Psoas muscle (tissue), 8 donors: ENCODE data around the gene PRDM7. TPM values are rescaled to one million over a fixed set of nuclear protein-coding genes. Genes with fewer than 3 reads are reported as not detected.
A peak's percentile ranks its signal among the peaks of the same experiment; 100 is the strongest.
"Not testable (repeated sequence)": the region's sequence is repeated elsewhere in the genome, so short reads cannot be mapped to it uniquely, and the experiment has no call there.

ENCODE experiments used
- ATAC-seq, 4 donors: fragments of 200-7000 bp; cut with Tn5 transposase; one replicate each; pipeline ENCODE4 v1.9.1; 2020; ENCODE audit warnings: moderate library complexity in 3 of 4, mild to moderate bottlenecking in 2 of 4
- DNase-seq, 2 donors: peaks; one replicate each; pipeline ENCODE4 v3.0.0-alpha.2; 2020
- H3K27ac ChIP-seq: fragments of 200-600 bp; one replicate; pipeline ENCODE4 v1.8.0; 2022
- H3K27me3 ChIP-seq, 3 donors: fragments of 200-600 bp in 1 of 3; one replicate each; pipeline versions ENCODE4 v1.6.1 to v1.8.0; 2013 to 2022; ENCODE audit warnings: low read length in 2 of 3, mild to moderate bottlenecking in 2 of 3, moderate library complexity in 1 of 3; ENCODE audit not compliant: insufficient read depth in 3 of 3
- H3K36me3 ChIP-seq, 2 donors: fragments of 200-600 bp in 1 of 2; one replicate each; pipeline versions ENCODE4 v1.6.1 to v1.8.0; 2013 to 2022; ENCODE audit warnings: low read depth in 1 of 2, mild to moderate bottlenecking in 1 of 2, moderate library complexity in 1 of 2; ENCODE audit not compliant: insufficient read depth in 1 of 2
- H3K4me1 ChIP-seq: fragments of 200-600 bp; one replicate; pipeline ENCODE4 v1.8.0; 2022
- H3K4me3 ChIP-seq: fragments of 200-600 bp; one replicate; pipeline ENCODE4 v1.8.0; 2022; ENCODE audit warnings: mild to moderate bottlenecking
- H3K9me3 ChIP-seq: fragments of 200-600 bp; one replicate; pipeline ENCODE4 v1.8.0; 2022
- WGBS, 3 donors: extraction: QIAGEN DNeasy Blood & Tissue Kit; methylation state at CpG; one replicate each; pipeline versions ENCODE4 v1.1.6 to v1.1.7; 2013; 5-methylcytosine and 5-hydroxymethylcytosine counted together
- intact Hi-C, 2 donors: fragments of 100-400 bp; cut with DNase I; formaldehyde crosslinking; loops; one replicate each; pipeline versions ENCODE4 v1.11.0 to v1.14.2; 2022
- long read RNA-seq, 2 donors: library from polyadenylated mRNA; unstranded; transcript quantifications; one replicate each; pipeline ENCODE4 v2.0.0, GENCODE V29; 2021
- polyA plus RNA-seq, 3 donors: library from polyadenylated mRNA; stranded (reverse); fragments of 200-250 nt; gene quantifications; one replicate each; pipeline ENCODE4 v1.2.3, GENCODE V29; 2013
- total RNA-seq, 4 donors: library from RNA; stranded (reverse); fragmentation: NEBNext Ultra II Directional in 2 of 4; extraction: Animal tissue kit (Norgen Biotek cat#: 25700) in 2 of 4; gene quantifications; one replicate each; pipeline versions ENCODE4 v1.2.1 to v1.2.4, GENCODE V29; 2021 to 2023
- TF ChIP-seq, protein P1 (sequence below): fragments of 200-600 bp; IDR thresholded peaks from one replicate; pipeline ENCODE4 v1.8.0; 2022; ENCODE audit warnings: antibody characterized with exemption
- donor health status: healthy with polysubstance abuse.
- donor health status: DM: no; HTN: no; CAD: no; lungs with moderate emphysema.
- donor health status: Bipolar disorder and iron deficiency.
- donor health status: healthy.
- donor health status: DM: yes; HTN: yes; CAD: no.
- donor health status: DM: no; HTN: no; CAD: no.
- donor health status: DM: no; HTN: no; CAD: no.
- donor health status: DM: yes; HTN: yes; CAD: no.

PRDM7 gene
- total RNA-seq, result not detected
- not detected for polyA plus RNA-seq
- long read RNA-seq, donor 1, result 0 reads
- long read RNA-seq, donor 2, result 0 reads

DNA sequence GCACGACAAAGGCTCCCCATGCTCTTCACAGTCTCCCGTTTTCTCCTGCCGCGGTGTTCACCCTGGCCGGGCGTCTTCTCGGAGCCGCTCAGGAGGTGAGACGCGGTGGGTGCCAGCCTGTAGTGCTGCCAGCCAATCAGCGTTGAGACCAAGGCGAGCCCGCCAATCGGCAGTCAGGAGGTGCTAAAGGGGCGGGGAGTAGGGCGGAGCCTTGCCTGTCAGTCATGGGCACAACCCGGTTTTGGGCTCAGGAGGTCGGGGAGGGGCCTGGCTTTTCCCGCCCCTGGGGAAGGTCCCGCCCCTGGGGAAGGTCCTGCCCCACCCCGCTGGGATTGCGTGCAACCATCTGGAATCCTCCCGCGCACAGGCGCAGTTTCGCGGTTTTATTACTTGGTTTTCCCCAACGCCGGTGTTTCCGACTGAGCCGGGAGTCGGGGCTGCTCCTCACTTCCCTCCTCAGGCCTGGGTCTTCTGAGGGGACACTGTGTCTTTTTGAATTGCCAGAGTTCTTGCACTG is at the start of gene PRDM7:
Gene PRDM7, minus strand, starts transcription at position 92 of the 517 bp plus-strand sequence. CDS start 1,421 bp downstream, outside the sequence.
- no peaks in the 10 kb centered on the region for H3K36me3 ChIP-seq
- peak; percentile 97 to 100 (median 99) for ATAC-seq
- H3K27me3 ChIP-seq, result peaks cover 0 to 10% (median 0%) of the 10 kb centered on the region in 3 donors
- TF ChIP-seq, protein P1, sequence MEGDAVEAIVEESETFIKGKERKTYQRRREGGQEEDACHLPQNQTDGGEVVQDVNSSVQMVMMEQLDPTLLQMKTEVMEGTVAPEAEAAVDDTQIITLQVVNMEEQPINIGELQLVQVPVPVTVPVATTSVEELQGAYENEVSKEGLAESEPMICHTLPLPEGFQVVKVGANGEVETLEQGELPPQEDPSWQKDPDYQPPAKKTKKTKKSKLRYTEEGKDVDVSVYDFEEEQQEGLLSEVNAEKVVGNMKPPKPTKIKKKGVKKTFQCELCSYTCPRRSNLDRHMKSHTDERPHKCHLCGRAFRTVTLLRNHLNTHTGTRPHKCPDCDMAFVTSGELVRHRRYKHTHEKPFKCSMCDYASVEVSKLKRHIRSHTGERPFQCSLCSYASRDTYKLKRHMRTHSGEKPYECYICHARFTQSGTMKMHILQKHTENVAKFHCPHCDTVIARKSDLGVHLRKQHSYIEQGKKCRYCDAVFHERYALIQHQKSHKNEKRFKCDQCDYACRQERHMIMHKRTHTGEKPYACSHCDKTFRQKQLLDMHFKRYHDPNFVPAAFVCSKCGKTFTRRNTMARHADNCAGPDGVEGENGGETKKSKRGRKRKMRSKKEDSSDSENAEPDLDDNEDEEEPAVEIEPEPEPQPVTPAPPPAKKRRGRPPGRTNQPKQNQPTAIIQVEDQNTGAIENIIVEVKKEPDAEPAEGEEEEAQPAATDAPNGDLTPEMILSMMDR, result no peak
- intact Hi-C loops, result no loop called here
- 1 to 11% (median 6%) methylated on average over 32 of the region's 32 CpGs for WGBS, 3 donors
- no peak within 1 kb of the TSS for H3K27ac ChIP-seq
- peak within 1 kb of the TSS; percentile 61 for H3K4me3 ChIP-seq
- DNase-seq, result peak; percentile 91 to 98
- no peaks in the 10 kb centered on the region for H3K4me1 ChIP-seq
- no peaks in the 10 kb centered on the region for H3K9me3 ChIP-seq

DNA sequence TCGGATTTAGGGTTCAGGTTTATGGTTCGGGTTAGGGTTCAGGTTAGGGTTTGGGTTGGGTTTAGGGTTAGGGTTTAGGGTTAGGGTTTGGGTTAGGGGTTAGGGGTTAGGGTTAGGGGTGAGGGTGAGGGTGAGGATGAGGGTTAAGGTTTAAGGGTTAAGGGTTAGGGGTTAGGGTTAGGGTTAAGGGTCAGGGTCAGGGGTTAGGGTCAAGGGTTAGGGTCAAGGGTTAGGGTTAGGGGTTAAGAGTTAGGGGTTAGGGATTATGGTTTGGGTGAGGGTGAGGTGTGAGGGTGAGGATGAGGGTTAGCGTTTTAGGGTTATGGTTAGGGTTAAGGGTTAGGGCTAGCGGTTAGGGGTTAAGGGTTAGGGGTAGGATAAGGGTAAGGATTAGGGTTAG is 44.7 kb upstream of the PRDM7 start:
- H3K4me3 ChIP-seq, DNase-seq, H3K4me1 ChIP-seq, H3K36me3 ChIP-seq, H3K9me3 ChIP-seq, intact Hi-C loops, H3K27ac ChIP-seq, H3K27me3 ChIP-seq, ATAC-seq: not testable (repeated sequence)
- 100% methylated on average over 1 of the region's 4 CpGs; no CpG with 5 or more reads in 1 of the 3 donors for WGBS, 3 donors

DNA sequence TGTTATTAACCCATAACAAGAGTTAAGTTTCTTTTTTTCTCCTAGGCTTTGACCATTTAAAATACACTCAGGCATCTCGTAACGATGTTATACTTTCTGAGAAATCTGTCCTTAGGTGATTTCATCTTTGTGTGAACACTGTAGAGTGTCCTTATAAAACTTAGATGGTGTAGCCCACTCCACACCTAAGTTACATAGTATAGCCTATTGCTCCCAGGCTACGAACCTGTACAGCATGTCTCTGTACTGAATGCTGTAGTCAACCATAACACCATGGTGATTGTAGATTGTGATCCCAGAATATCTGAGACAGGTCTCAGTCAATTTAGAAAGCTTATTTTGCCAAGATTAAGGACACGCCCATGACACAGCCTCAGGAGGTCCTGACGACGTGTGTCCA is 30.5 kb upstream of the PRDM7 start:
- H3K27me3 ChIP-seq, H3K27ac ChIP-seq, ATAC-seq, intact Hi-C loops, DNase-seq, H3K9me3 ChIP-seq, H3K4me3 ChIP-seq, H3K36me3 ChIP-seq, H3K4me1 ChIP-seq: not testable (repeated sequence)
- 68 to 83% methylated on average over 1 to 2 of the region's 6 CpGs; no CpG with 5 or more reads in 1 of the 3 donors for WGBS, 3 donors

DNA sequence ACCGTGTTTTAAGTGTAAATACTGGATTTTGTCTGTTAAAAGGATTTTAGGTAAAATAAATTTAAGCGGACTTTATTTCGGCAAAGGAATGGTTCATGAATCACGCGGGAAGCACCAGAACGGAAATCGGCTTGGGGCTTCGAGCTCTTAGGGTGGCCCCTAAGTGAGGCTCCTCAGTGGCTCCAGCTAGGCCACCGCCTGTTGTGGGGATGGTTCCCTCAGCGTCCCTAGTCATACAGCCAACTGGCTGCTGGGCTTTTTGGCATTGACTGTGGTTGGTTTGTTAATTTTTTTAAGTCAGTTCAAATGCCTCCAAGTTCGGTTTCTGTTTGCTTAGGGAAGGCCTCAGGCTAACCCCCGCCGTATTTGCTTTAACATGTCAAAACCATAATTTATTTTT is 29.9 kb upstream of the PRDM7 start:
- H3K36me3 ChIP-seq, H3K27me3 ChIP-seq, H3K27ac ChIP-seq, H3K9me3 ChIP-seq, ATAC-seq, H3K4me3 ChIP-seq, DNase-seq, H3K4me1 ChIP-seq, intact Hi-C loops: not testable (repeated sequence)
- WGBS, 3 donors, result 89 to 94% (median 92%) methylated on average over 8 of the region's 13 CpGs

DNA sequence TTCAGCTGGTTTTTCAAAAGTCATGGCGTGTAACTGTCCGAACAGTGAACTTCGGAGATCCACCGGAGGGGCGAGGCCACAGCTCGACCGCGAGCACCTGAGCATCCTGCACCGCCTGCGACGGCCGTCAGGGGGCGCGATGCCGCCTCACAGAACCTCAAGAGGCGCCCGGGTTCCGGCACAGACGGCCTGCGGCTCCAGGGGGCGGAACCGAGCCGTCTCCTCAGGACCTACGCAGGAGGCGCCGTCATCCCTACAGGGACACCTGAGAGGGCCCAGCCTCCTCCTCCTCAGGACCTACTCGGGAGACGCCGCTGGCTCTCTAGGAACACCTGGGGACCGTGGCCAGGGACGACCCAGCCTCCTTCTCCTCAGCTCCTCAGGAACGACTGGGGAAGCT is 29.1 kb upstream of the PRDM7 start:
- ATAC-seq, H3K36me3 ChIP-seq, H3K4me1 ChIP-seq, H3K27ac ChIP-seq, H3K27me3 ChIP-seq, intact Hi-C loops, H3K9me3 ChIP-seq, H3K4me3 ChIP-seq: not testable (repeated sequence)
- WGBS, 3 donors, result 22 to 28% (median 24%) methylated on average over 19 to 31 of the region's 32 CpGs
- DNase-seq, result peak in 1 of 2 donors; percentile 16

DNA sequence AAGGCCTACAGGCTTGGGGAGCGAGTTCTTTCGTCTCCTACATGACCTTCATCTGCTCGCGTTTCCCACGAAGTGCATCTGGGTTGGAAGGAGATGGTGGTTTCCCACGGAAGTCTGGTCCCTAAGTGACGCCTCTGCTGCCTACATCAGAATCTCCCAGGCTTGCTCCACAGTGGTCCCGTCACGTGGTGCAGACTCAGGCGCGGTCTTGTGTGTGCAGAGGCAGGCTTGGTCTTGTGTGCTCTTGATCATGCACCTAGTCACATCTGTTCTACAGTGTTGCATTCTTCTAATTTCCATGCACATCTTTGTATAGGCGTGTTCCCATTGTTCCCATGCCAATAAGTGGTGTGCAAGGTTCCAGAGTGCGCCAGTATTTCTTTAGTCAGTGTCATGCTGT is 27.6 kb upstream of the PRDM7 start:
- ATAC-seq, H3K4me1 ChIP-seq, H3K9me3 ChIP-seq, H3K4me3 ChIP-seq, H3K27me3 ChIP-seq, intact Hi-C loops, H3K36me3 ChIP-seq, H3K27ac ChIP-seq, DNase-seq: not testable (repeated sequence)
- 76 to 83% (median 81%) methylated on average over 13 of the region's 13 CpGs for WGBS, 3 donors

DNA sequence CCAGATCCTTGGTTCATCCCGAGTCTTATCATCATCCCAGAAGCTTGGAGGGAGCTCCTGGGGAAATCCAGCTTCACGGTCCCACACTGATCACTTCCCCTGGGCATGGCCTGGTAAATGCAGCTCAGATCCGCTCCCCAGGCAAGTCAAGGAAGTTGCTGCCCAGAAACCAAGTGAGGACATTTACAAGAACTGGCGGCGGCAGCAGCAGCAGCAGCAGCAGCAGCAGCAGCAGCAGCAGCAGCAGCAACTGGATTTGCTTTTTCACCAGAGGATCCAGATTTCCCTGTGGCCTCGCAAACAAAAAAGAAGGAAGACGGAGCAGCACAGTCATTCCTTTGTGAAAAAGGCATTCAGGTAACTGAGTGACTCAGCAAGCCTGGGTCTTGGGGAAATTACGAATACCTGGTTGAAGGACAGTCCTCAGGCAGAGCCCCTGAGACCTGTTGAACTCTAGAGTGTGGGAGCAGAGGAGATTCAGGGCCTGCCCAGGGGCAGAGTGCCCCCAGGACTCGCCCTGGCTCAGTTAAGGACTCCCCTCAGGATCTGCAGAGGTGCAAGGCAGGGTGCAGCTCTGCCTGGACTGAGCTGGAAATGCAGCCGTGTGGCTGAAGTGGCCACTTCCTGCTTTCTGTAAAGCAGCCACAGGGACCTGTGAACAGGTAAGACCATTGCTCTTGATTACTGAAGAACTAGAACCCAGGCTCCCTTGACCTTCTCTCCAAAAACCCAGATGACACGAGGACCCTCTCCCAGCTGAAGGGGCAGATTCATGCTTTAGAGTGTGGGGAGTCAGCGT is 25.2 kb upstream of the PRDM7 start:
- H3K4me1 ChIP-seq, H3K9me3 ChIP-seq, H3K4me3 ChIP-seq, H3K27me3 ChIP-seq, H3K27ac ChIP-seq, ATAC-seq, intact Hi-C loops, H3K36me3 ChIP-seq, DNase-seq: not testable (repeated sequence)
- 68 to 73% (median 70%) methylated on average over 5 to 12 of the region's 12 CpGs for WGBS, 3 donors

DNA sequence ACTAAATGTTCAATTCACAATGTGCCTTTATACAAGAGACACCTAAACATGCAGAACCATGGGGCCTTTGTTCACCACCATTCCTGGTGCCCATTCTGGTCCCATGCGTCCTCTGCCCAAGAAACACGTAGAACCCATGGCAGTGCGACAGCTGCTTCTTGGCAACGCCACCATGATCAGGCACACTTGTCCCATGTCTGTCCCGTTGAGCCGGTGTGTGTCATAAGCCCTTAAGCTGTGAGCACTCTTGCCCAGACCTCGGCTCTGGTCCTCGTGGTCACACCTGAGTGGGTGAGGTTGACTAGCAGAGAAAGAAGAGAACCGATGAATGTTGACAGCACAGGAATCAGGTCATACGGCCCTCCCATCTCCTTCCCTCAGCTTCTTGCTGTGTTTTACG is 24.2 kb upstream of the PRDM7 start:
- H3K27me3 ChIP-seq, H3K4me1 ChIP-seq, intact Hi-C loops, H3K36me3 ChIP-seq, H3K27ac ChIP-seq, H3K4me3 ChIP-seq, H3K9me3 ChIP-seq: not testable (repeated sequence)
- peak in 3 of 4 donors; percentile 34 to 55 (median 48) for ATAC-seq
- peak in 1 of 2 donors; percentile 11 for DNase-seq
- WGBS, 3 donors, result 61 to 76% (median 66%) methylated on average over 9 to 10 of the region's 11 CpGs

DNA sequence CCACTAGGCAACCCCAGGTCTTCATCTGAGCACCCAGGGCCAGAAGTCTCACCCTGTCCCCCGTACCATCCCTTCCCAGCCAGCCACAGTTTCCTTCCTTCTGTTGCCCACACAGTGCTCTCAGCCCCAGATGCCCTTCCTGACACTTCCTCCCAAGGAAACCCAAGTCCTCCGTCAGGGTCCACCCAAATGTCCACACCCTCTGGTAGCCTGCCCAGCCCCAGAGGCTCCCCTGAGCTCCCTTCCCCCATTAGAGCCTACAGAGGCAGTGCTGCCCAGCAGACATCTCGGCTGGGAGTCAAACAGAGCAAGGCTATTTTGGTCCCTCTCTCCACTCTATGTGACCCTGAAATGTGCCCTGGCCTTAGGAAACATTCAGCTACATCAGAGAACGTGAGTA is 23.7 kb upstream of the PRDM7 start:
- DNase-seq, H3K9me3 ChIP-seq, H3K4me1 ChIP-seq, intact Hi-C loops, H3K36me3 ChIP-seq, H3K27ac ChIP-seq, H3K4me3 ChIP-seq, H3K27me3 ChIP-seq: not testable (repeated sequence)
- no CpG with 5 or more reads among the region's 4 CpGs for WGBS, 3 donors
- peak; percentile 62 to 94 (median 86) for ATAC-seq

DNA sequence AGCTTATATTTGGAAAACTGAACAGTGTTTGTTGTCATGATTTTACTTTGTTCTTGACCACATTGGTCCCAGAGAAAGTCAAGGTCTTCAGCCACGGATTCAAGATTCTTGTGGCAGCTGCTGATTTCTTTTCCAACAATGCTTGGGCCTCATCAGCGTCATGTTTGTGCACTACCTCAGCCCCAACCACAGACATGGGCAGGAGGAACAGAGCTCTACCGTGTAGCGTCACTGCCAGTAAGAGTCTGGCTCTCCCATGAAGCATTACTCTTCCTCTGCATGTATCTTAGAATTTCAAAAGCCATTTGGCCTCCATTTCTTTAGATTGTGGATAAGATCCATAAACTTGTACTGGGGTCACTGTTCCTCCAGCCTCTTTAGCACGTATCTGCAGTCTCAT is 23.1 kb upstream of the PRDM7 start:
- H3K4me3 ChIP-seq, H3K4me1 ChIP-seq, H3K36me3 ChIP-seq, H3K9me3 ChIP-seq, DNase-seq, intact Hi-C loops, H3K27ac ChIP-seq, ATAC-seq, H3K27me3 ChIP-seq: not testable (repeated sequence)
- 48 to 68% (median 60%) methylated on average over 4 of the region's 5 CpGs for WGBS, 3 donors
